Measurements from ENCODE around the gene ZNF786.
"Not testable (repeated sequence)": the region's sequence is repeated elsewhere in the genome, so short reads cannot be mapped to it uniquely, and the experiment has no call there.

ZNF786 gene

DNA sequence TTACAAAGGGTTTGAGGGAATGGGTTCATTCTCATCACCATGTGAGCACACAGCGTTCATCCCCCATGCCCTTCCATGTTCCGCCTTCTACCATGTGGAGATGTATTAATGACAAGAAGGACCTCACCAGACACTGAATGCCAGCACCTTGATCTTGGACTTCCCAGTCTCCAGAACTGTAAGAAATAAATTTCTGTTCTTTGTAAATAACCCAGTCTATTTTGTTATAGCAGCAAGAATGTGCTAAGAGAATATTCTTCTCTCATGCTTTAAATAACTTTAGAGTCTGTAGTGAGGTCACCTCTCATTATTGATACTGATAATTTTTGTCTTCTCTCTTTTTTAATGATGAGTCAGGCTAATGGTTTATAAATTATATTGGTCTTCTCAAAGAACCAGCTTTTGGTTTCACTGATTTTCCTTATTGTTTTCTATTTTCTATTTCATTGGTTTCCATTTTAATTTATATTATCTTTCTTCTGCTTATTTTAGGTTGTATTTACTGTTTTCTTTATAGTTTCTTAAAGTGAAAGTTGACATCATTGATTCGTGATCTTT is 59.1 kb downstream of the ZNF786 start:
- H3K36me3 Mint-ChIP-seq = peaks cover 2% of the 10 kb centered on the region
- no peaks in the 10 kb centered on the region for H3K27me3 Mint-ChIP-seq
- H3K4me1 Mint-ChIP-seq = peaks cover 15% of the 10 kb centered on the region
- no peak overlapping the region for H3K4me3 Mint-ChIP-seq
- no peak for ATAC-seq (ENCODE audit: low read depth)
- H3K9me3 Mint-ChIP-seq = no peaks in the 10 kb centered on the region
- DNase-seq (ENCODE audit: low spot score in 2 of 2) = no peak
- no peak overlapping the region for H3K27ac Mint-ChIP-seq

DNA sequence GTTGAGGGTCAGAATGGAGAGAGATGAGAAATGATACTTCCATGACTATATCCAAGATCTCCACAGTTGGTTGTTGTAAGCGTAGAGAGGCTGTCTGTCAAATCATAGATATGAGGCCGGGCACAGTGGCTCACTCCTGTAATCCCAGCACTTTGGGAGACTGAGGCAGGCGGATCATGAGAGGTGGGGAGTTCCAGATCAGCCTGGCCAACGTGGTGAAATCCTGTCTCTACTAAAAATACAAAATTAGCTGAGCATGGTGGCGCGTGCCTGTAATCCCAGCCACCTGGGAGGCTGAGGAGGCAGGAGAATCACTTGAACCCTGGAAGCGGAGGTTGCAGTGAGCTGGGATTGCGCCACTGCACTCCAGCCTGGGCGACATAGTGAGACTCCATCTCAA is 60.1 kb downstream of the ZNF786 start:
- H3K4me1 Mint-ChIP-seq = peaks cover 21% of the 10 kb centered on the region
- ATAC-seq (ENCODE audit: low read depth); H3K27ac Mint-ChIP-seq: not testable (repeated sequence)

DNA sequence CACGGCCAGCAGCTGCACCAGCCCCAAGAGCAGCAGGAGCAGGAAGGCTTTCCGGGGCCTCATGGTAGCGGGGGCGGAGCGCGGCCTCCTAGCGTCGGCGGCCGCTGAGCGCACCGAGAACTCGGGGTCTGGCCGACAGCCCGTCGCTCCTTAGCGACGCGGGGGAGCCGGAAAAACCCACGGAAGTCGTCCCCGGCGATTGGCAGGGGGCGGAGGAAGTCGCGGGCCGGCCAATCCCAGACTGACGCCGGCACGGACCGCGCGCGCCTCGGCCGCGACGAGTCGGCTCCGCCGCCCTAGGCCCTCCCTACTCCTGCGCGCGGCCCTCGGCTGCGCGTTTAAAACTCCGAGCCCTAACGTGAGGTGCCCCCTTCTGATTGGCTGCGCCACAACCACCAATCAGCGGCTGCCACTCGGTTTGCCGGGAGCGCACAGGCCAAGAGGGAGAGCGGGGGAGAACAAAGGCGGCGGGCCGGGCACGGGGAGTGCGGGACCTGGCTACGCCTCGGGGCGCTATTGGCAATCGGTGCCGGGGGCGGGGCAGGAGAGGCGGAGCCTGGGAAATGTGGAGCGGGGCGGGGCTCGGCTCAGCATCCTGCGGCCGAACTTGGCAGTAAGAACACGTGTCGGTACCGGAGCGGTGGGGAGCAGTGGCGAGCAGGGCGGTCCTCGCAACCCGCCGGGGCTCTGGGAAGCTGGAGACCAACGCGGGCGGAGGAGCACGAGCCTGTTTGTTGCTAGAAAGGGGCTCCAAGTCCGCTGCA is 62.0 kb downstream of the ZNF786 start, which contains the start of gene PDIA4:
Gene PDIA4 (minus strand): TSS at position 160 of the 764 bp plus-strand sequence. CDS start 97 bp downstream, at position 63.
- peak; percentile 83 for ATAC-seq (ENCODE audit: low read depth)
- H3K9me3 Mint-ChIP-seq = no peaks in the 10 kb centered on the region
- peak; percentile 94 to 98 for DNase-seq (ENCODE audit: low spot score in 2 of 2)
- H3K27me3 Mint-ChIP-seq = no peaks in the 10 kb centered on the region
- H3K27ac Mint-ChIP-seq = peak within 1 kb of the TSS; percentile 86
- H3K4me3 Mint-ChIP-seq = peak within 1 kb of the TSS; percentile 86
- H3K36me3 Mint-ChIP-seq = peaks cover 5% of the 10 kb centered on the region
- H3K4me1 Mint-ChIP-seq = peaks cover 27% of the 10 kb centered on the region

More for the DNA sequence above, 60.1 kb downstream of the ZNF786 start:
- H3K36me3 Mint-ChIP-seq; DNase-seq (ENCODE audit: low spot score in 2 of 2); H3K27me3 Mint-ChIP-seq; H3K4me3 Mint-ChIP-seq; H3K9me3 Mint-ChIP-seq: not testable (repeated sequence)

DNA sequence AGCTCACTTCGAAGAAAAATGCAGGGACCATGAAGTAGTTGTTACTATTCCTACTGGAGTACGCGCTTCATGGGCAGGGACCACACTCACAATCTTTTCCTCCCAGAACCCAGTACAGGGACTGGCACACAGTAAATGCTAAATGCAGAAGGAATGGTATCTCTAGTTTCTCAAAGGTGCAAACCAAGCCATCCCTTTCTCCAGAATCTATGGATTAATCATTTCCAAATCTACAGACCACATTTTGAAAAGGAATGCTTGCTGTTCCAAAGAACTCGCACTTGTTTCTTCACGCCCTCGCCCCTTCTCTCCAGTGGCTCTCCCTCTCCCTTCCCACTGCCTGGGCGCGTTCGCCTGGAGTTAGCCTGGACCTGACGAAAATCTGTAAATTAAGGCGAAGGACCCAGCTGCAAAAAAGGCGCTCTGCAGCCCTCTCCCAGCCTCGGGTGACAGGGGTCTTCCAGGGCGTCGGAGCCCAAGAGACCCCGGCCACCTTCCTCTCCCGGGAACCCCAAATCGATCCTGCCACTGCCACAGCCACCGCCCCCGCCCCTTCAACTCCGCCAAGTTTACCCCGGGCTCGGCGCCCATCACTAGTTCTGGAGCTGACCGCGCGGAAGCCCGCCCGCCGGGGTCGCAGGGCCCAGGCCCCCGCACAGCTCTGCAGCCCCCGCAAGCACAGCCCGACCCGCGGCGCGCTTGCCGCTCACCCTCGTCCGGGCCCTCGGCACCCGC is 62.7 kb downstream of the ZNF786 start:
- H3K27ac Mint-ChIP-seq = peak overlapping the region; percentile 86
- ATAC-seq (ENCODE audit: low read depth) (no peak), DNase-seq (ENCODE audit: low spot score in 2 of 2) (no peak)
- no peaks in the 10 kb centered on the region for H3K27me3 Mint-ChIP-seq
- H3K36me3 Mint-ChIP-seq = peaks cover 5% of the 10 kb centered on the region
- H3K9me3 Mint-ChIP-seq = no peaks in the 10 kb centered on the region
- peak overlapping the region; percentile 86 for H3K4me3 Mint-ChIP-seq
- peaks cover 30% of the 10 kb centered on the region for H3K4me1 Mint-ChIP-seq

DNA sequence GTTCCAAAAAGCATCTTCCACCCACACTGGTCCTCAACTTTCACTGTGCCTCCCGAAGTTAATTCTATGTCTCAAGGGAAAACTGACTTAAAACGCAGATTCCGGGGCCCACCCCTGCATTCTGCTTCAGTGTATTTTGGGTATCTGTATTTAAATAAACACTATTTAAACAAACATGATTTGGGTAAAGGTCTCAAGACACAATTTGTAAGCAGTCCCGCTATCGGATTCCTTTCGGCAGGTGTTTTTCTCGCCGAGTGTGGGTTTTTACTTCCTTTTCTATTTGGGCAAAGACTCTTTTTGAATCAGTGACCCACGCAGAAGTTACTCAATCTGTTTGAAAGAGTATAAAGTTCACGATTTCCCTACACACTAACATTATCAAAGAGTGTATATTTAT is 63.5 kb downstream of the ZNF786 start:
- ATAC-seq (ENCODE audit: low read depth) = no peak
- peaks cover 5% of the 10 kb centered on the region for H3K36me3 Mint-ChIP-seq
- H3K27ac Mint-ChIP-seq = peak overlapping the region; percentile 86
- H3K4me3 Mint-ChIP-seq = peak overlapping the region; percentile 86
- no peak for DNase-seq (ENCODE audit: low spot score in 2 of 2)
- no peaks in the 10 kb centered on the region for H3K27me3 Mint-ChIP-seq
- no peaks in the 10 kb centered on the region for H3K9me3 Mint-ChIP-seq
- H3K4me1 Mint-ChIP-seq = peaks cover 32% of the 10 kb centered on the region

DNA sequence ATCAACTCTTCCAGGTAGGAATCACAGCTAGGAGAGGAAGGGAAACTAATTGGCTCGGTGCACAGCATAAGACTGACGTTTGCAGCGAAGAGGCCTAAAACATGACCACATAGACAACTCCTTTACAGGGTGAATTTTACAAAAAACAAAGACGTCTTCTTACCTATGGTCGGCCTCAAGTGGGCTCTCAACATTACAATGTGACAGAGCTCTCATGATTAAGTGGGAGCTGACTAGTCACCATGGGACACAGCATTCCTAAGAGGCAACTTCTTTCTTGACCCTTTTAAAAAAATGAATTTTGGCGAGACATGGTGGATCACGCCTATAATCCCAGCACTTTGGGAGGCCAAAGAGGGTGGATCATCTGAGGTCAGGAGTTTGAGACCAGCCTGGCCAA is 66.9 kb downstream of the ZNF786 start:
- ATAC-seq (ENCODE audit: low read depth) (no peak), DNase-seq (ENCODE audit: low spot score in 2 of 2) (no peak)
- no peak overlapping the region for H3K27ac Mint-ChIP-seq
- H3K36me3 Mint-ChIP-seq = peaks cover 20% of the 10 kb centered on the region
- no peaks in the 10 kb centered on the region for H3K27me3 Mint-ChIP-seq
- no peak overlapping the region for H3K4me3 Mint-ChIP-seq
- peaks cover 38% of the 10 kb centered on the region for H3K4me1 Mint-ChIP-seq
- H3K9me3 Mint-ChIP-seq = no peaks in the 10 kb centered on the region

DNA sequence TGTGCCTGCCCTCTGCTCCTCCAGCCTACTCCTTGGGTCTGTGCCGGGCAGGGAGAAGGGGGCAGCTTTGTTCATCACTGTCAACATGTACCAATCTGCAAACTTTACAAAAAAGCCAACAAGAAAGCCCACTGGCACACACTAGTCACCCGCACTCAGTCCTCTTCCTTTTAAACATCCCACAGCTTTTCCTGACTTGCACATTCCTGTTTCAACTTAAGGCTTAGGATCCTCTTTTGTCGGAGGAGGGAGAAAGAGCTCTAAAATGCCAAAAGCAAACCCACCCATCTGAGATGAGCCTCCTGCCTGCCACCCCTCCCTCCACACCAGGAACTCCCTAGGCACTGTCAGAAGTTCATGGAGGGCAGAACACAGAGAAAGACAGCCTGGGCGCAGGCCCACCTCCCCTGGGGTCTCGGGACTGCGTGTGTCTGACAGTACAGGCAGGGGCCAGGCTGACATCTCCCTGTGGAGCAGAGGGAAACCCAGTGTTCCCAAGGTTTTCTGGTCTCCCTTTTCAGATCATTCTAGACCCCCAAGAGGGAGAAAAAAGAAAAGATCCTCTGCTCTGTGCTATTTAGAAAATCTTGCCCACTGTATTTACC is 67.7 kb downstream of the ZNF786 start:
- peaks cover 36% of the 10 kb centered on the region for H3K4me1 Mint-ChIP-seq
- H3K4me3 Mint-ChIP-seq = no peak overlapping the region
- H3K9me3 Mint-ChIP-seq = no peaks in the 10 kb centered on the region
- H3K36me3 Mint-ChIP-seq = peaks cover 20% of the 10 kb centered on the region
- no peak for DNase-seq (ENCODE audit: low spot score in 2 of 2)
- no peak overlapping the region for H3K27ac Mint-ChIP-seq
- no peak for ATAC-seq (ENCODE audit: low read depth)
- H3K27me3 Mint-ChIP-seq = no peaks in the 10 kb centered on the region

DNA sequence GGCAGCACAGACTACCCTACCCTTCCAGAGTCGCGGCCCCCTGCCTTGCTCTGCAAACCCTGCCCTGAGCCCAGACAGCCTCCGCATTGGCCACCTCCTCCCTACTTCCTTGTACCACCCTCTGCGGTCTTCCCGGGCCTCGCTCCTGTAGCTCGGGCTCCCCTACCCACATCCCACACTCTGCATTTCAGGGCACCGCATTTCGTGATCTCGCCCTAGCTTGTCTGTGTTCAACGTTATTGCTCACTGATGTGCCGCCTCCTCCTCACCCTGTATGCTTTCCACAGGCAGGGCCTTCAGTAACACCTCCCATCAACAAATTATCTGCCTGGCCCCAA is 68.8 kb downstream of the ZNF786 start:
- Mint-ChIP-seq H3K27ac (peak overlapping the region; percentile 17), H3K4me1 (peaks cover 27% of the 10 kb centered on the region), H3K36me3 (peaks cover 23% of the 10 kb centered on the region), H3K27me3 (no peaks in the 10 kb centered on the region), H3K9me3 (no peaks in the 10 kb centered on the region), H3K4me3 (peak overlapping the region; percentile 46)
- DNase-seq (ENCODE audit: low spot score in 2 of 2) = no peak
- ATAC-seq (ENCODE audit: low read depth) = no peak

DNA sequence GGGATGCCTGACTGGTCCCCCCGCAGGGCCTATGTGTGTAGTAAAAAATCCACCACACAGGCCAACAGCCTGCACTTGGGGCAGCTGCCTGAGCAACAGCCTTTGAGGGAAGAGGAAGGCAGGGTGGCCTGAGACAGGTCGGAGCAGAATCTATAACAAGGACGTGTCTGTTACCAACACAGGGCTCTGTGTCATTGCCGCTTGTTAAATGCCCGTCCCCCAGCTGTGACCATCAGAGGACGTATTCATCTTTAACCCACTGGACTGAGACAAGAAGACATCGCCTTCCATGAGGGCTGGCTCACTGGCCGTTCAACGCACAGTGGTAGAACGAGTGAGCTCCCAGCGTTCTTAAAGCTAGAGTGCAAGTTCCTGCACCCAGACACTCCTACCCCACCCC is 70.0 kb downstream of the ZNF786 start:
- no peak overlapping the region for H3K27ac Mint-ChIP-seq
- peaks cover 20% of the 10 kb centered on the region for H3K4me1 Mint-ChIP-seq
- peaks cover 24% of the 10 kb centered on the region for H3K36me3 Mint-ChIP-seq
- H3K4me3 Mint-ChIP-seq = no peak overlapping the region
- H3K27me3 Mint-ChIP-seq = no peaks in the 10 kb centered on the region
- no peaks in the 10 kb centered on the region for H3K9me3 Mint-ChIP-seq
- ATAC-seq (ENCODE audit: low read depth) (no peak), DNase-seq (ENCODE audit: low spot score in 2 of 2) (no peak)

Data from memory B cell (primary cell).